NCI-H1048 (cell line): ENCODE results near the gene FOXP3.

ENCODE experiments used
- DNase-seq: peaks from one replicate; lab custom pipeline; 2025; lab: John Stamatoyannopoulos, UW

FOXP3 gene

GRCh38 chrX:49214416-49214815 is 50.1 kb downstream of the FOXP3 start:
- no peak for DNase-seq

GRCh38 chrX:49212861-49213260 is 51.6 kb downstream of the FOXP3 start:
- no peak for DNase-seq

- no peak for DNase-seq
Observed at GRCh38 chrX:49212209-49212608, 52.3 kb downstream of the FOXP3 start.

GRCh38 chrX:49211074-49211473 is 53.4 kb downstream of the FOXP3 start:
- DNase-seq: no peak

- no peak for DNase-seq
Observed at GRCh38 chrX:49210406-49210805, 54.1 kb downstream of the FOXP3 start.

- no peak for DNase-seq
Observed at GRCh38 chrX:49209434-49210251, 54.9 kb downstream of the FOXP3 start.

- no peak for DNase-seq
Observed at GRCh38 chrX:49208399-49208798, 56.1 kb downstream of the FOXP3 start.

GRCh38 chrX:49206543-49206942 is 58.0 kb downstream of the FOXP3 start:
- no peak for DNase-seq

- no peak for DNase-seq
Observed at GRCh38 chrX:49205443-49205842, 59.1 kb downstream of the FOXP3 start.

GRCh38 chrX:49204709-49205108 is 59.8 kb downstream of the FOXP3 start:
- no peak for DNase-seq

GRCh38 chrX:49204017-49204416 is 60.5 kb downstream of the FOXP3 start:
- DNase-seq: no peak

- DNase-seq: no peak
Observed at GRCh38 chrX:49203536-49203935, 61.0 kb downstream of the FOXP3 start.

- DNase-seq: no peak
Observed at GRCh38 chrX:49202022-49202421, 62.5 kb downstream of the FOXP3 start.
